CD4-positive, alpha-beta memory T cell (primary cell): ENCODE measurements around the gene ABCD1. TPM values are rescaled to one million over a fixed set of nuclear protein-coding genes. Genes with fewer than 3 reads are reported as not detected.

Experiments
- CTCF ChIA-PET: fragments of 350-600 bp; sonication (Branson Sonifier 250); formaldehyde crosslinking; loops from one replicate; lab custom pipeline; 2021; ENCODE audit warnings: inconsistent platforms; ENCODE audit not compliant: partially characterized antibody; lab: Charles Lee
- POLR2A ChIA-PET: fragments of 350-600 bp; sonication (Branson Sonifier 250); formaldehyde crosslinking; loops from one replicate; lab custom pipeline; 2021; ENCODE audit not compliant: partially characterized antibody; lab: Charles Lee
- DNase-seq, 5 donors: peaks; one replicate each; pipeline versions ENCODE4 v3.0.0 to v3.0.0-alpha.2; 2020 to 2022; ENCODE audit warnings: mixed read lengths in 1 of 5
- H3K27ac ChIP-seq: one replicate; pipeline ENCODE4 v1.7.0; 2013; ENCODE audit warnings: low read depth, low read length
- H3K27me3 ChIP-seq: 2 replicates; pipeline ENCODE4 v1.7.0; 2013; ENCODE audit warnings: mild to moderate bottlenecking, low read length, moderate library complexity; ENCODE audit not compliant: insufficient read depth
- H3K36me3 ChIP-seq: 2 replicates; pipeline ENCODE4 v1.7.0; 2013; ENCODE audit warnings: mild to moderate bottlenecking, low read length, moderate library complexity; ENCODE audit not compliant: insufficient read depth
- H3K4me1 ChIP-seq: 2 replicates; pipeline ENCODE4 v1.7.0; 2013; ENCODE audit warnings: mild to moderate bottlenecking, low read length, moderate library complexity; ENCODE audit not compliant: insufficient read depth
- H3K4me3 ChIP-seq, 2 donors: one replicate each; pipeline ENCODE4 v1.7.0; 2013; ENCODE audit warnings: low read length in 2 of 2, mild to moderate bottlenecking in 1 of 2
- H3K9me3 ChIP-seq, 2 donors: one replicate each; pipeline ENCODE4 v1.7.0; 2013; ENCODE audit warnings: low read length in 2 of 2, control low read depth in 1 of 2; ENCODE audit not compliant: control insufficient read depth in 1 of 2
- H3K27ac Mint-ChIP-seq, 7 donors: one replicate each; pipeline ENCODE4 v1.8.0; 2020 to 2021; ENCODE audit warnings: mixed read lengths in 7 of 7, mild to moderate bottlenecking in 6 of 7, inconsistent platforms in 3 of 7, moderate library complexity in 3 of 7
- H3K27me3 Mint-ChIP-seq, 2 donors: one replicate each; pipeline ENCODE4 v1.8.0; 2020 to 2021; ENCODE audit warnings: mixed read lengths in 2 of 2
- H3K36me3 Mint-ChIP-seq, 2 donors: one replicate each; pipeline ENCODE4 v1.8.0; 2020 to 2021; ENCODE audit warnings: mixed read lengths in 2 of 2, inconsistent platforms in 1 of 2, mild to moderate bottlenecking in 1 of 2
- H3K4me1 Mint-ChIP-seq, 4 donors: one replicate each; pipeline ENCODE4 v1.8.0; 2020 to 2021; ENCODE audit warnings: mixed read lengths in 4 of 4, mild to moderate bottlenecking in 1 of 4
- H3K4me3 Mint-ChIP-seq, 8 donors: one replicate each; pipeline ENCODE4 v1.8.0; 2020 to 2021; ENCODE audit warnings: mixed read lengths in 8 of 8, mild to moderate bottlenecking in 7 of 8, moderate library complexity in 6 of 8, inconsistent platforms in 3 of 8
- H3K9me3 Mint-ChIP-seq, 8 donors: one replicate each; pipeline ENCODE4 v1.8.0; 2020 to 2021; ENCODE audit warnings: mixed read lengths in 8 of 8, mild to moderate bottlenecking in 5 of 8, inconsistent platforms in 3 of 8, moderate library complexity in 1 of 8
- intact Hi-C: fragments of 100-400 bp; cut with micrococcal nuclease; formaldehyde crosslinking; loops from one replicate; pipeline ENCODE4 v1.15.1; 2023
- polyA plus RNA-seq, 2 donors: library from polyadenylated mRNA; unstranded; fragments of 300-500 nt; fragmentation: Illumina TruSeq; gene quantifications; one replicate each; pipeline ENCODE4 v1.2.3, GENCODE V29; 2021
- total RNA-seq, 2 experiments: library from RNA; stranded (reverse); gene quantifications; one replicate each; pipeline ENCODE4 v1.2.3, GENCODE V29; 2021

The ABCD1 gene
- total and polyA plus RNA-seq, 4 experiments from 2014 or later = 1.7 to 6.8 (median 4.9) TPM

DNA sequence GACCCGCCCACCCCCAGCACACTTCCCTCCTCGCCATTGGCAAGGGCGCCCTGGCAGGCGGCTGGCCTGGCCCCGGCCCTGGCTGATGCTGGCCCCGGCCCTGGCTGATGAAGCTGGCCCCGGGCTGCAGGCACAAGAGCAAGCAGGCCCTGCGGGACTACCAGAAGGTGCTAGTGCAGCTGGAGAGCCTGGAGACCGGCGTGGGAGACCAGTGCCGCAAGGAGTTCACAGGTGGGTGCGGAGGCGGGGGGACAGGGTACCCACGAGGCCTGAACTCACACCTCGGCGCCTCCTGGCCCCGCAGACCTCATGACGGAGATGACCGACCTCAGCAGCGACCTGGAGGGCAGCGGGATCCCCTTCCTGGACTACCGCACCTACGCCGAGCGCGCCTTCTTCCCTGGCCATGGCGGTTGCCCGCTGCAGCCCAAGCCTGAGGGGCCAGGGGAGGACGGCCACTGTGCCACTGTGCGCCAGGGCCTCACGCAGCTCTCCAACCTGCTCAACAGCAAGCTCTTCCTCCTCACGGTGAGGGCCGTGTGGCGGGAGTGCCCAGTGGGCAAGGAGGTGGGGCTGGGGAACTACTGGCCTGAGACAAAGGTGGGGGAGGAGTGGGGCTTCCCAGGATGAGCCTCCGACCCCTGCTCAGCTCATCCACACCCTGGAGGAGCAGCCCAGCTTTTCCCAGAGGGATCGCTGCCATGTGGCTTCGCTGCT is 50.1 kb downstream of the ABCD1 start:
- Mint-ChIP-seq H3K27me3 (peaks cover 1% of the 10 kb centered on the region in 2 donors), H3K4me1 (peaks cover 0 to under 1% (median 0%) of the 10 kb centered on the region in 4 donors), H3K27ac (no peak overlapping the region), H3K36me3 (no peaks in the 10 kb centered on the region), H3K4me3 (no peak overlapping the region), H3K9me3 (no peaks in the 10 kb centered on the region)
- POLR2A ChIA-PET = no interaction called here
- Histone ChIP-seq H3K4me1 (no peaks in the 10 kb centered on the region), H3K27ac (no peak overlapping the region), H3K27me3 (no peaks in the 10 kb centered on the region), H3K36me3 (no peaks in the 10 kb centered on the region), H3K9me3 (no peaks in the 10 kb centered on the region), H3K4me3 (no peak overlapping the region)
- CTCF ChIA-PET = no interaction called here
- DNase-seq = no peak
- intact Hi-C loops = no loop called here

DNA sequence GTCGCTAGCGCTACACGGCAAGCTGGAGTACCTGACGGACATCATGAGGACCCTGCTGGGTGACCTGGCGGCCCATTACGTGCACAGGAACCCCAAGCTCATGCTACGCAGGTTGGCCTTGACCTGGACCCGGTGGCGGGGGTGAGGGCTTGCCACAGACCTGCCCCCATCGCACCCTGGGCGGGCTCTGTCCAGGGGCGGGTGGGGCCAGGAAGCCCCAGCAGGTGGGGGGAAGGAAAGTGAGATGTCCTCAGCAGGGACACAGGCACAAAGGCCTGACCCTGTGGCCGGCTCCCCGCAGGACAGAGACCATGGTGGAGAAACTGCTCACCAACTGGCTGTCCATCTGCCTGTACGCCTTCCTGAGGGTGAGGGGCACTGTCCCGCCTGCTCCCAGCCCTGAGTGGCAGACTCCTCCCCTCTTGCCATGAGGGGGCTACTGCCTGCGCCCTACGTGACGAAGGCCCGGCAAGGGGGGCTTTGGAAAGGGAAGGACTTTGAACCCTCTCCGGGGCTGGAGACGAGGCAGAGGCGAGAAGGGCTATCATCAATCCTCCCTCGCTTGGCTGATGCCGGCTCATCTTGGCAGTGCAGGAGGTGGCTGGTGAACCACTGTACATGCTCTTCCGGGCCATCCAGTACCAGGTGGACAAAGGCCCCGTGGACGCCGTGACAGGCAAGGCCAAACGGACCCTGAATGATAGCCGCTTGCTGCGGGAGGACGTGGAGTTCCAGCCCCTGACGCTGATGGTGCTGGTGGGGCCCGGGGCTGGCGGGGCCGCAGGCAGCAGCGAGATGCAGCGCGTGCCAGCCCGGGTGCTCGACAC is 50.9 kb downstream of the ABCD1 start:
- H3K4me3 Mint-ChIP-seq = no peak overlapping the region
- Histone ChIP-seq H3K27ac (no peak overlapping the region), H3K4me1 (no peaks in the 10 kb centered on the region), H3K9me3 (no peaks in the 10 kb centered on the region), H3K4me3 (no peak overlapping the region), H3K36me3 (no peaks in the 10 kb centered on the region), H3K27me3 (no peaks in the 10 kb centered on the region)
- POLR2A ChIA-PET = no interaction called here
- H3K27ac Mint-ChIP-seq = no peak overlapping the region
- H3K36me3 Mint-ChIP-seq = no peaks in the 10 kb centered on the region
- CTCF ChIA-PET = no interaction called here
- peaks cover 0 to 7% (median 4%) of the 10 kb centered on the region in 4 donors for H3K4me1 Mint-ChIP-seq
- DNase-seq = no peak
- no peaks in the 10 kb centered on the region for H3K9me3 Mint-ChIP-seq
- intact Hi-C loops = no loop called here
- peaks cover 3 to 6% of the 10 kb centered on the region in 2 donors for H3K27me3 Mint-ChIP-seq

DNA sequence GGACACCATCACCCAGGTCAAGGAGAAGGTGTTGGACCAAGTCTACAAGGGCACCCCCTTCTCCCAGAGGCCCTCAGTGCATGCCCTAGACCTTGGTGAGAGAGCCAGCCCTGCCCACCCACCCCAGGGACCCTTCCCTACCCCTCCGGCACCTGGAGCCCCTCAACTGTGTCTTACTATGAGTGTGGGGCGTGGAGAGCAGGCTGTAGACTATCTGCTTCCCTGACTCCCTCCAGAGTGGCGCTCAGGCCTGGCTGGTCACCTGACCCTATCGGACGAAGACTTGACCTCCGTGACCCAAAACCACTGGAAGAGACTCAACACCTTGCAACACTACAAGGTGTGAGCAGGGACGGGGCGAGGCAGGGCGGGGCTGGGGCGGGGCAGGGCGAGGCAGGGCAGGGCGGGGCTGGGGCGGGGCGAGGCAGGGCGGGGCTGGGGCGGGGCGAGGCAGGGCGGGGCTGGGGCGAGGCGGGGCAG is 51.5 kb downstream of the ABCD1 start:
- ChIA-PET CTCF (no interaction called here), POLR2A (no interaction called here)
- H3K9me3 Mint-ChIP-seq = no peaks in the 10 kb centered on the region
- H3K4me1 ChIP-seq = no peaks in the 10 kb centered on the region
- H3K27me3 Mint-ChIP-seq = peaks cover 3 to 6% of the 10 kb centered on the region in 2 donors
- no peaks in the 10 kb centered on the region for H3K36me3 Mint-ChIP-seq
- no peak overlapping the region for H3K27ac Mint-ChIP-seq
- intact Hi-C loops = no loop called here
- no peak overlapping the region for H3K4me3 ChIP-seq
- peaks cover 0 to 7% (median 4%) of the 10 kb centered on the region in 4 donors for H3K4me1 Mint-ChIP-seq
- H3K27ac ChIP-seq = no peak overlapping the region
- no peaks in the 10 kb centered on the region for H3K9me3 ChIP-seq
- H3K27me3 ChIP-seq = no peaks in the 10 kb centered on the region
- H3K4me3 Mint-ChIP-seq = no peak overlapping the region
- no peaks in the 10 kb centered on the region for H3K36me3 ChIP-seq
- no peak for DNase-seq

DNA sequence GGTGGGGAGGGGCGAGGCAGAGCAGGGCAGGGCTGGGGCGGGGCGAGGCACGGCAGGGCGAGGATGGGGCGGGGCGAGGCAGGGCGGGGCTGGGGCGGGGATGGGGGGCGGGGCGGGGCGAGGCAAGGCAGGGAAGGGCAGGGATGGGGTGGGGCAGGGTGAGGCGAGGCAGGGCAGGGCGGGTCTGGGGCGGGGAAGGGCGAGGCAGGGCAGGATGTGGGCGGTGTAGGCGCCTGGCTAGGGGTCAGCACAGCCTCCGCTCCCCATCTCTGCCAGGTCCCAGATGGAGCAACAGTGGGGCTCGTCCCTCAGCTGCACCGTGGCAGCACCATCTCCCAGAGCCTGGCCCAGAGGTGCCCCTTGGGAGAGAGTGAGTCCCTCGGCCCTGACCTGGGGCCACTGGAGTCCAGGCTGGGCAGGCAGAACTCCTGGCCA is 52.0 kb downstream of the ABCD1 start:
- Mint-ChIP-seq H3K9me3 (no peaks in the 10 kb centered on the region), H3K4me3 (no peak overlapping the region), H3K4me1 (peaks cover 0 to 7% (median 4%) of the 10 kb centered on the region in 4 donors), H3K36me3 (no peaks in the 10 kb centered on the region), H3K27ac (no peak overlapping the region), H3K27me3 (peaks cover 3 to 6% of the 10 kb centered on the region in 2 donors)
- POLR2A ChIA-PET = no interaction called here
- H3K9me3 ChIP-seq = no peaks in the 10 kb centered on the region
- no peak overlapping the region for H3K4me3 ChIP-seq
- CTCF ChIA-PET = no interaction called here
- no peak for DNase-seq
- intact Hi-C loops = no loop called here
- H3K27me3 ChIP-seq = no peaks in the 10 kb centered on the region
- H3K27ac ChIP-seq = no peak overlapping the region
- no peaks in the 10 kb centered on the region for H3K4me1 ChIP-seq
- no peaks in the 10 kb centered on the region for H3K36me3 ChIP-seq

DNA sequence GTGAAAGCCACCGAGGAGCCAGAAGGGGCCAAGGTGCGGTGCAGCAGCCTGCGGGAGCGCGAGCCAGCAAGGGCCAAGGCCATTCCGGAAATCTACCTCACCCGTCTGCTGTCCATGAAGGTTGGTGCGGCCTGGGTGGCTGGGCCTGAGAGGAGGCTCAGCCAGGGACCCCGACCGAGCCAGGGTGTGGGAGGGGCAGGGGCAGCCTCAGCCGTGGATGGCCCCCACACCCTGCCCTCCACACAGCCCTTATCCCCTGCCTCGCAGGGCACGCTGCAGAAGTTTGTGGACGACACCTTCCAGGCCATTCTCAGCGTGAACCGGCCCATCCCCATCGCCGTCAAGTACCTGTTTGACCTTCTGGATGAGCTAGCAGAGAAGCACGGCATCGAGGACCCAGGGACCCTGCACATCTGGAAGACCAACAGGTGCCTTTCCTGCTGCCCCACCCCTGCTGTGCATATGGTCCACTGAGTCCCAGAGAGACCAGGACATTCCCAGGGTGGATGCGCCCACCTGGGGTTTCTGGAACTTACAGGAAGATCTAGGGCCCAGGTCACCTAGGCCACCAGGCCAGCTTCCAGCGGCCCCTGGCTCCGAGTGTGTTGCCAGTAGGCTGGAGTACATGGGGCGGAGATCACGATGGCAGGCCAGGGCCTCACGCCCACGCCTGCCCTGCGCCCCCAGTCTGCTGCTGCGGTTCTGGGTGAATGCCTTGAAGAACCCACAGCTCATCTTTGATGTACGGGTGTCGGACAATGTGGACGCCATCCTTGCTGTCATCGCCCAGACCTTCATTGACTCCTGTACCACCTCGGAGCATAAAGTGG is 52.8 kb downstream of the ABCD1 start:
- no peak overlapping the region for H3K27ac Mint-ChIP-seq

DNA sequence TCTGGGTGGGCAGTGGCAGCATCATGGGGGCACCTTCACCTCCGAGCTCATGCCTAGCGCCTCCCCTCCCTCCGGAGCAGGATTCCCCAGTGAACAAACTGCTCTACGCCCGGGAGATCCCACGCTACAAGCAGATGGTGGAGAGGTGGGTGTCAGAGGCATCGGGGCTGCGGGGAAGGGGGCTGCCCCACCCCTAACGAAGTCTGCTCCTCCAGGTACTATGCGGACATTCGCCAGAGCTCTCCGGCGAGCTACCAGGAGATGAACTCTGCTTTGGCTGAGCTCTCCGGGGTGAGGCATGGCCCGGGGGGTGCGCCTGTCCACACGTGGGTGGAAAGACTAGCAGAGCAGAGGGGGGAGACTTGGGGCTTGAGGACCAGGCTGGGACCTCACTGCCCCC is 53.5 kb downstream of the ABCD1 start:
- Mint-ChIP-seq H3K4me1 (peaks cover 0 to 7% (median 4%) of the 10 kb centered on the region in 4 donors), H3K27me3 (peaks cover 3 to 6% of the 10 kb centered on the region in 2 donors), H3K4me3 (no peak overlapping the region), H3K9me3 (no peaks in the 10 kb centered on the region), H3K36me3 (no peaks in the 10 kb centered on the region), H3K27ac (no peak overlapping the region)
- no peaks in the 10 kb centered on the region for H3K27me3 ChIP-seq
- no peaks in the 10 kb centered on the region for H3K36me3 ChIP-seq
- no peak for DNase-seq
- POLR2A ChIA-PET = no interaction called here
- no peaks in the 10 kb centered on the region for H3K4me1 ChIP-seq
- intact Hi-C loops = no loop called here
- no peaks in the 10 kb centered on the region for H3K9me3 ChIP-seq
- CTCF ChIA-PET = interaction anchor here (1.0 kb wide), 1 partner anchor 38 kb away, joined by 3 read pairs; no protein-coding TSS in a partner anchor
- no peak overlapping the region for H3K4me3 ChIP-seq
- no peak overlapping the region for H3K27ac ChIP-seq

More for the DNA sequence above, 52.8 kb downstream of the ABCD1 start:
- ChIA-PET POLR2A (no interaction called here), CTCF (interaction anchor here (1.0 kb wide), 1 partner anchor 39 kb away, joined by 3 read pairs; no protein-coding TSS in a partner anchor)
- Histone ChIP-seq H3K4me1 (no peaks in the 10 kb centered on the region), H3K27ac (no peak overlapping the region), H3K4me3 (no peak overlapping the region), H3K27me3 (no peaks in the 10 kb centered on the region), H3K9me3 (no peaks in the 10 kb centered on the region), H3K36me3 (no peaks in the 10 kb centered on the region)
- no peak for DNase-seq
- Mint-ChIP-seq H3K36me3 (no peaks in the 10 kb centered on the region), H3K4me1 (peaks cover 0 to 7% (median 4%) of the 10 kb centered on the region in 4 donors), H3K4me3 (no peak overlapping the region), H3K9me3 (no peaks in the 10 kb centered on the region), H3K27me3 (peaks cover 3 to 6% of the 10 kb centered on the region in 2 donors)
- intact Hi-C loops = no loop called here
